GM21723 (cell line): ENCODE results near the gene CDH13.

Experiments
- ATAC-seq: cut with Tn5 transposase; IDR thresholded peaks from one replicate; pipeline ENCODE4 v1.9.1; 2021; ENCODE audit warnings: mild to moderate bottlenecking, moderate library complexity; ENCODE audit not compliant: unreplicated experiment

CDH13 gene

DNA sequence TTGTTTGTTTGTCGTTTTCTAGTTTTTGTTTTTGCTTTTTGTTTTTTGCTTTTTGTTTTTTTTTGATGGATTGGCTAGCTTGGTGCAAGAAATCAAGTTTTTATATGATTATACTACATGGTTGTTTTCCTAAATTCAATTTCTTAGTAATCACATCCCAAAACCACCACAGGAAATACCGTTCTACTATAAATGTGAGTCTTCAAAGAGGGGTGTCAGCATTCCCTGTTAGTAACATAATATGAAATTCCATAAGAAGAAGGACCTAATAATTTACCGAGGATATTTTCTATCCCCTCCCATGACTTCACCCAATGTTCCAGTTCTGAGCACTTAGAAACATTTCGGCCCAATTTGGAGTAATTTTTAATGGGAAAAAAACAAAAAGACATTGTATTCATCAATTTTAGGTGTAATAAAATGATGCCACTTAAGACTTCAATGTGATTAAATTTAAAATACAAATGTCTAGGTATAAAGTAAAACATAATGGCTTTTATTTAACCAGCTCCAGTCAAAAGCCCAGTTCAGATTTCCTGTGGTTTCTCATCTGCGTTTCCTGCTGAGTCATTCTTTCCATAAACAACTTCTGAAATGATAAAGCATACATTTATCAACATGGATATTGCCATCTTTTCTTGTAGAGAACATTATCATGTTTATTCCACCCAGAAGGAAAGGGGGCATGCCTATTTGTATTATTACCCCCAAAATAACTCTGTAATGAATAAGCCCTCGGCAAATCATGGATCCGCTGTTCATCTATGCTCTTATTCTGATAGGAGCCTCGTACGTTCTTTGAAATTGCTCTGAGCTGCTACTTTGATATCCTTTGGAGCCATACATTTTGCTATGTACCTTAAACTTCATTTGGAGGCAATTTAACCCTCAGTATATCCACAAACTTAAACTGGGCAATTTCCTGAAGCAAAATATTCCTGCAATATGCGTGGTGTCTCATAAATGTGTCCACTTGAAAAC is 1209.1 kb downstream of the CDH13 start:
- no peak for ATAC-seq

DNA sequence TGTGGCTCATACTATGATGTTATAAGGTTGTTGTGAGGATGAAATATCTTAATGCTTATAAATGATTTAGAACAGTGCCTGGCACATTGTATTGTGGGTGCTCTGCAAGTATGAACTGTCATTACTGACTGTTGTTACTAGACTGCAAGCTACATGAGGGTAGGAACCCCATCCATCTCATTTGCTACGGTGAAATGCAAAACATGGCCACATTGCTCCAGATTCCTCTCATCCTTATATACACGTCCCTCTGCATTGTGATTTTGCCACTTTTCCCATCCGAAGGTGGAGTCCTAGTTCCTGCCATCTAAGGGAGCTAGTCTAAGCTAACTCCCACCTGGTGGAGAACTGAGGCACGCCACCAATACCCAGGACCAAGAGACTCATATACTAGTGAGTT is 1210.8 kb downstream of the CDH13 start:
- ATAC-seq = no peak

DNA sequence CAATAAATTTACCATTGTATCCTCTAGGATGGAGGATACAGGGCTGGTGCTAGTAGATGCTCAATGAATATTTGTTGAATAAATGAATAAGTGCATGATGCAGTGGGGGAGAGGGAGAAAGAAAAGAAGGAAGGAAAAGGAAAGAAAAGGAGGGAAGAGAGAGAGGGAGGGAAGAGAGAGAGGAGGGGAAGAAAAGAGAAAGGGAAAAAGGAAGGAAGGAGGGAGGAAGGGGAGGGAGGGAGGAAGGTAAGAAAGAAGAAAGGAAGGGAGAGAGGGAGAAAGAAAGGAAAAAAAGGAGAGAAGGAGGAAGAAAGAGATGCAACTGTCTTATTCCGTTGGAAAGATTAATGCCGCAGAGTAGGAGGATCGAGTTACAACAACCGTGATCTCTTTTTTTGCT is 1211.4 kb downstream of the CDH13 start:
- no peak for ATAC-seq

DNA sequence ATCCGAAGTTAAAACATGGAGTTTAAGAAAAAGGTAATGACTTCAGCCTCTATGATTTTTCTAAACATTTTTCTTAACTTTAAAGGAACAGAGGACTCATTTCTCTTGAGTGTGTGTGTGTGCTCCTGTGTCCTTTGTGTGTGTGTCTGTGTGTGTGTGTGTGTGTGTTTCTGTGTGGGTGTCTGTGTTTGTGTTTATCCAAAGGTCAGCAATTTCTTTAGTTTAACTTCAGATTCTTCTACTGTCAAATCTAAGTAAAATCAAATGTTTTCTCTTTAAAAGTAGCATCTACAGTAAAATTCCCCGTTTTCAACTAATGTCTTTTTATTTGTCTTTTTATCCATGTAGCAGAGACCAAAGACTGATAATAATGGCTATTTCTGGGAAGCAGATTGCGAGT is 1212.8 kb downstream of the CDH13 start:
- ATAC-seq = no peak

DNA sequence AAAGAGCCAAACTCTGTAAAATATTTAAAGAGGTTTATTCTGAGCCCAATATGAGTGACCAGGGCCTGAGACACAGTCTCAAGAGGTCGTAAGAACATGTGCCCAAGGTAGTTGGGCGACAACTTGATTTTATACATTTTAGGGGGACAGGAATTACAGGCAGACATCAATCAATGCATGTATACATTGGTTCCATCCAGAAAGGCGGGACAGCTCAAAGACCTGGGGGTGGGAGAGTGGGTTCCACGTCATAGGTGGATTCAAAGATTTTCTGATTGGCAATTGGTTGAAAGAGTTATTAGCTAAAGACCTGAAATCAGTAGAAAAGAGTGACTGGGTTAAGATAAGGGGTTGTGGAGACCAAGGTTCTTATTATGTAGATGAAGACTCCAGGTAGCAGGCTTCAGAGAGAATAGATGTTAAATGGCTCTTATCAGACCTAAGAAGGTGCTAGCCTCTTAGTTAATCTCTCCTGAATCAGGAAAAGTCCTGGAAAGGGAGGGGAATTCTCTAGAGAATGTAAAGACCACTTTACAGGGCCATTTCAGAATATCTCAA is 1213.4 kb downstream of the CDH13 start:
- ATAC-seq = no peak

DNA sequence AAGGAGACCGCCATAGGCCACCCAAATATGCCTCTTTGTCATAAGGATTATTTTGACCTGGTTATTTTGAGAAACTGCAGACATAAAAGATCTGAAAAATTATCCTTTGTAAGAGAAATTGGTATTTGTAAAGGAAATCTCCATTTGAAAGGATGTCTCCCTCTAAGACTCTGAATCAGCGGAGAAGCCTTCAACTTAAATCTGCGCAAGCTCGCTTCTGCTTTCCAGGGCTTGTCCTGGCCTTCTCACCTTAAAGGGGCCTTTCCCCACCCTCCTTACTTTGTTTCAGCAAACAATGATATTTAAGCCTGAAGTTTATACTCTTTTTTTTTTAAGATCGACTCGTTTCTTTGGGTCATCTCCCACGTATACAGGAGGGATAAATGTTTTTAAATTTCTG is 1215.5 kb downstream of the CDH13 start:
- no peak for ATAC-seq

DNA sequence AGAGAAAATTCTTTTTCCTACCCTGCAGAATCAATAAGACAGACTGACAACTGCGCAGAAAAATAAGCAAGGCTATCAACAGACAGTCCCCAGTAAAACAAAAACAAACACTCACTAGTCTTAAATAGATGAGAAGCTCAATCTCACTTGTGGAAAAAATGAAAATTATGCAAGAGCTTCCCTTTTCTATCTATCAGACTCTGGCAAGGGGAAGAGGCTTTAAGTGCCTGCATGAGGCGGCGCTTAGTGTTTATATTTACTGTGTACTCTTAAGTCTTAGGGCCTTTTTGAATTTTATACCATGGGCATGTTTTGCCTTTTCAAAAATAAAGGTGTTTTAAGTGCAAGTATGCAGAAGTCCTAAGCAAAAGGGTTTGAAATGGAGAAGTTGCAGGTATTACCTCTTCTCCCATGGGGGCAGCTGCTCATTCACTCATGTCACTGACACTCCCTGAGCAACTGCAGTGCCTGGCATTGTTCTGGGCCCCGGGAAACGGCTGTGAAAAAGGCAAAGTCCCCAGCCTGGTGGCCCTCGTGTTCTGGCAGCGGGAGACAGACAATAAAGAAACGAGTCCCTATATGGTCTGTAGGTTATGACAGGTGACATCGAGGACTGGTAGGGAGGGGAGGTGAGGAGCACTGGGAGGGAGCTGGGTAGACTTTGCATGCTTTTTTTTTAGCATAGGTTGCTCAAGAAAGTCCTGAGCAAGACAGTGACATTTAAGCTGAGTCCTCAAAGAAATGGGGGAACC is 1216.2 kb downstream of the CDH13 start:
- no peak for ATAC-seq

DNA sequence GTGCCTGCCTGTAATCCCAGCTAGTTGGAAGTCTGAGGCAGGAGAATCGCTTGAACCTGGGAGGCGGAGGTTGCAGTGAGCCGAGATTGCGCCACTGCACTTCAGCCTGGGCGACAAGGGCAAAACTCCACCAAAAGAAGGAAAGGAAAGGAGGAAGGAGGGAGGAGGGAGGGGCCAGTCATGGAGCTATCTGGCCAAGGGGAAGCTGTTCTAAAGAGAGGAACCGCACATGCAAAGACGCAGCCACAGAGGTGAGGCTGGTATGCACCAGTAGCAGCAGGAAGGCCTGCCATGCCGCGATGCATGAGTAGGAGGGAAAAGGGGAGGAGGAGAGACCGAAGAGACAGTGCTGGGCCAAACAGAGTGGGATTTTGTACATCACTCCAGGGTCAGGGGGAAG is 1216.9 kb downstream of the CDH13 start:
- no peak for ATAC-seq

DNA sequence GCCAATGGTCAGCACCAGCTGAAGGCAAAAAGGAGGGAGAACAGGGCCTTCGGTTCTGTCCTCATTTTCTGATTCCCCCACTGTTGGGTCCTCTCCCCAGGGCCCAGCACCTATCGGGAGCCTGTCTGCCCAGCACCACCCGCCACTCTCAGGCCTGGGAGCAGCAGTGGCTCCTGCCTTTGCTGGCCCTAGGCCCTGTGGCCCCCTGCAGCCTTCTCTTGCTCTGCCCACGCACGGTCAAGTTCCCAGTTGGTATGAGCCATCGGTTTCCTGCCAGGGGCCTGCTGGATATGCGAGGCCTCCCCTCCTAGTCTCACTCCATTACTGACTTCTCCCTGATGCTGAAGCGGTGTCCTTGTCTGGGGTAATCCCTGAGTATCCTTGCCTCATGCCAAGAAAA is 1218.5 kb downstream of the CDH13 start:
- no peak for ATAC-seq

DNA sequence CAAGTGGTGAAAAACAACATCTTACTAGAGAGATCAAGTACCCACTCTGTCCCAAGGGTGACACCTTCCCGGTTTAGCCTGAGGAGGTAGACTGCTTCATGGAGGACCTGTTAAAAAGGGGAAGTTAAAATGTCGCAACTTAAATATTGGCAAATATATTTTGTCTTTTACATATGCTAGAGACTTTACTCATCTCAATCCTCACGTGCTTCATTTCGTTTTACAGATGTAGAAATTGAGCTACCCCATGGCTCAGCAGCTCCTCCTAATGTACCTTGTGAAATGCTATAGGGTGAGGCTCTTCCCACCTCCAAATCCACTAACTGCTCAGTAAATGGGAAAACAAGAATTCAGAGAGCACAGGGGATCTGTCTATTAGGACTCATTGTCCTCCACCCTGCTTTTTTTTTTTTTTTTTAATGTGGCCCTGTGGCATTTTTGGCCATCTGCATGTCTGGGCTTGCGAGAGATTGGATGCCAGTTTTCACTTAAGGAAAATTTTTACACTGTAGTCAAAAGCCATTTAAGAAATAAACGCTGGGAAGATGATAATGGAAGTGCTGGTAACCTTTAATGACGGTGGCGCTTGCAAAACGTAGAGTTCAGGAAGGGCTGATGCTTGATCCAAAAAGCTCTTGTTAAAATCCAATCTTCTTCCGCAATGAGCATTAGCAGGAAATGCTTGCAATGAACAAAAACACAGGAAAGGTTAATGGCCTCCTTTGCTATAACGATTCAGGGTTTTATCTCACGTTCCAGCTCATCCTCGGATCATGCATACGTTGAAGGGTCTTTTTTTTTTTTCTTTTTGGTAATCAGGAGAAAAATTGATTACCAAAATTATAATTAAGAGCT is 1220.8 kb downstream of the CDH13 start:
- no peak for ATAC-seq

DNA sequence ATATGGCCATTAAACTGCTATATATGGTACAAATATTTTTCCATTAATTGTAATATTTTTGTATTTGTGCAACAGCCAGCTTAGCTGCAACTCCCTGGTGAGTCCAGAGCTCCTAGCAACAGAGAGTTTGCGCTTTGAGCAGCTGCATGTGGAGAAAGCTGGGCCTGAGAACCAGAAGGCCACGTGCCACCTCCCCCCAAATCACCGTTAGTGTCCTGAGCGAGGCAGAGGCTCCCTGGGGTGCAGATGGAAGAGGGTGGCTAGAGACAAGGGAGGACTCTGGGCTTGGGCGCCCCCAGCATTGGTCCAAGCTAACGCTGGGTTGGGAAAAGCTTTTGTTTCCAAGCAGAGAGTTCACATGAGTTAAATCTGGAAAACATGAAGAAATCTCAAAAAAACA is 1222.7 kb downstream of the CDH13 start:
- no peak for ATAC-seq
